SK-N-SH (cell line): Measurements from ENCODE around the gene SLN. TPM values are rescaled to one million over a fixed set of nuclear protein-coding genes. Genes with fewer than 3 reads are reported as not detected.

Source experiments
- CTCF ChIA-PET: fragments of 300-600, 350-600 bp; formaldehyde crosslinking; extraction: SDS; loops from one replicate; lab custom pipeline; 2021; lab: Yijun Ruan, JAX
- POLR2A ChIA-PET: fragments of 350-600 bp; sonication (Branson Sonifier 250); formaldehyde crosslinking; extraction: SDS; loops from one replicate; lab custom pipeline; 2020; ENCODE audit warnings: antibody characterized with exemption, inconsistent platforms; lab: Yijun Ruan, JAX
- DNase-seq: peaks from one replicate; pipeline ENCODE4 v3.0.0; 2012
- H2AFZ ChIP-seq: fragments of 200-600 bp; sonication (generic); 2 replicates; pipeline ENCODE4 v1.8.1; 2016; ENCODE audit warnings: antibody characterized with exemption, mild to moderate bottlenecking, low read depth
- H3F3A ChIP-seq: fragments of 200-600 bp; sonication (generic); replicated peaks from 2 replicates; pipeline ENCODE3; 2016; ENCODE audit warnings: antibody characterized with exemption, mild to moderate bottlenecking; ENCODE audit not compliant: insufficient read depth
- H3K27ac ChIP-seq, 2 experiments: fragments of 200-500 bp in 1 of 2; fragments of 200-600 bp in 1 of 2; sonication (Bioruptor generic) in 1 of 2; sonication (generic), shearing (Covaris generic) in 1 of 2; 2 replicates each; pipeline versions ENCODE4 v1.5.1 to v1.6.1; 2014 to 2016; ENCODE audit warnings: low read depth in 2 of 2, inconsistent platforms in 1 of 2, low read length in 1 of 2, mild to moderate bottlenecking in 1 of 2, mixed read lengths in 1 of 2
- H3K27me3 ChIP-seq: fragments of 200-600 bp; sonication (generic), shearing (Covaris generic); 2 replicates; pipeline ENCODE4 v1.6.1; 2016; ENCODE audit warnings: mixed run types; ENCODE audit not compliant: insufficient read depth
- H3K36me3 ChIP-seq, 2 experiments: fragments of 200-500 bp in 1 of 2; fragments of 200-600 bp in 1 of 2; sonication (Bioruptor generic) in 1 of 2; sonication (generic) in 1 of 2; replicated peaks in 1 of 2; 2 replicates each; pipeline versions ENCODE3 to v1.5.1; 2014 to 2016; ENCODE audit warnings: low read length in 1 of 2, mild to moderate bottlenecking in 1 of 2; ENCODE audit not compliant: insufficient read depth in 2 of 2, control insufficient read depth in 1 of 2
- H3K4me1 ChIP-seq, 2 experiments: fragments of 200-500 bp in 1 of 2; fragments of 200-600 bp in 1 of 2; sonication (Bioruptor generic) in 1 of 2; sonication (generic), shearing (Covaris generic) in 1 of 2; 2 replicates each; pipeline versions ENCODE4 v1.5.1 to v1.6.1; 2014 to 2016; ENCODE audit warnings: low read depth in 1 of 2, low read length in 1 of 2, mixed run types in 1 of 2; ENCODE audit not compliant: insufficient read depth in 2 of 2, control insufficient read depth in 1 of 2
- H3K4me2 ChIP-seq: fragments of 200-600 bp; sonication (generic), shearing (Covaris generic); 2 replicates; pipeline ENCODE4 v1.6.1; 2017; ENCODE audit warnings: mixed run types
- H3K4me3 ChIP-seq, 2 experiments: fragments of 200-500 bp in 1 of 2; fragments of 200-600 bp in 1 of 2; sonication (Bioruptor generic) in 1 of 2; sonication (generic), shearing (Covaris generic) in 1 of 2; 2 replicates each; pipeline versions ENCODE4 v1.5.1 to v1.8.1; 2014 to 2016; ENCODE audit warnings: low read depth in 2 of 2, inconsistent platforms in 1 of 2, low read length in 1 of 2, mild to moderate bottlenecking in 1 of 2, mixed read lengths in 1 of 2, moderate library complexity in 1 of 2
- H3K79me2 ChIP-seq: fragments of 200-600 bp; sonication (generic); 2 replicates; pipeline ENCODE4 v1.8.1; 2017; ENCODE audit warnings: mild to moderate bottlenecking; ENCODE audit not compliant: insufficient read depth
- H3K9ac ChIP-seq: fragments of 200-600 bp; sonication (generic); 2 replicates; pipeline ENCODE4 v1.6.1; 2017; ENCODE audit warnings: mixed run types
- H3K9me2 ChIP-seq: fragments of 200-600 bp; sonication (generic); 2 replicates; pipeline ENCODE4 v1.6.1; 2017; ENCODE audit warnings: mixed run types
- H3K9me3 ChIP-seq: fragments of 200-600 bp; sonication (generic); 2 replicates; pipeline ENCODE4 v1.6.1; 2017; ENCODE audit warnings: mixed run types, mild to moderate bottlenecking, moderate library complexity
- H4K20me1 ChIP-seq: fragments of 200-600 bp; sonication (generic); 2 replicates; pipeline ENCODE4 v1.6.1; 2017; ENCODE audit warnings: mild to moderate bottlenecking, mixed run types; ENCODE audit not compliant: insufficient read depth
- FOSL2 ChIP-seq: IDR thresholded peaks from 2 replicates; pipeline ENCODE4 v1.4.0; 2012; ENCODE audit warnings: low read depth, mild to moderate bottlenecking, moderate library complexity, borderline replicate concordance
- FOXM1 ChIP-seq: IDR thresholded peaks from 2 replicates; pipeline ENCODE4 v1.4.0; 2012; ENCODE audit warnings: low read depth, mild to moderate bottlenecking
- GABPA ChIP-seq: IDR thresholded peaks from 2 replicates; pipeline ENCODE4 v1.4.0; 2012; ENCODE audit warnings: low read depth, mild to moderate bottlenecking
- GATA2 ChIP-seq: sonication (generic); formaldehyde crosslinking; IDR thresholded peaks from 2 replicates; pipeline ENCODE4 v1.5.0; 2020; ENCODE audit warnings: mild to moderate bottlenecking, missing genetic modification reagents
- JUND ChIP-seq: IDR thresholded peaks from 2 replicates; pipeline ENCODE4 v1.4.0; 2012
- NFIC ChIP-seq: IDR thresholded peaks from 2 replicates; pipeline ENCODE4 v1.4.0; 2012; ENCODE audit warnings: borderline replicate concordance
- NRF1 ChIP-seq: IDR thresholded peaks from 2 replicates; pipeline ENCODE4 v1.6.1; 2012; ENCODE audit warnings: low read depth, mild to moderate bottlenecking, low read length
- PBX3 ChIP-seq: IDR thresholded peaks from 2 replicates; pipeline ENCODE4; 2012
- POLR2AphosphoS5 ChIP-seq: IDR thresholded peaks from 2 replicates; pipeline ENCODE4 v1.6.1; 2012; ENCODE audit warnings: low read depth, low read length
- REST ChIP-seq: IDR thresholded peaks from 2 replicates; pipeline ENCODE4 v1.6.1; 2012; ENCODE audit warnings: mild to moderate bottlenecking, low read depth, low read length, moderate library complexity
- SIN3A ChIP-seq: IDR thresholded peaks from 2 replicates; pipeline ENCODE4 v1.6.1; 2012; ENCODE audit warnings: low read depth, mild to moderate bottlenecking, low read length, moderate library complexity, borderline replicate concordance
- SMC3 ChIP-seq: IDR thresholded peaks from 2 replicates; pipeline ENCODE4 v1.6.1; 2012; ENCODE audit warnings: low read depth, low read length, improper control_type of control experiment
- TAF1 ChIP-seq: IDR thresholded peaks from 2 replicates; pipeline ENCODE4 v1.6.1; 2012; ENCODE audit warnings: low read depth, mild to moderate bottlenecking, low read length, moderate library complexity, borderline replicate concordance
- YY1 ChIP-seq: IDR thresholded peaks from 2 replicates; pipeline ENCODE4 v1.4.0; 2012; ENCODE audit warnings: low read depth, mild to moderate bottlenecking
- ZBTB33 ChIP-seq: IDR thresholded peaks from 2 replicates; pipeline ENCODE4 v1.4.0; 2012; ENCODE audit warnings: low read depth, borderline replicate concordance
- WGBS: methylation state at CpG from one replicate; pipeline ENCODE4 v1.1.6; 2017; ENCODE audit warnings: low lambda C conversion rate; 5-methylcytosine and 5-hydroxymethylcytosine counted together
- polyA plus RNA-seq, 3 experiments: library from polyadenylated mRNA; depleted of rRNA; stranded (reverse); fragments of >200 nt; gene quantifications; 2 replicates each; pipeline ENCODE4 v1.2.3, GENCODE V29; 2012

Gene SLN
- polyA plus RNA-seq, 1 of the 3 experiments (the other 2 are of a cell fraction) = not detected

GRCh38 chr11:107757661-107758060 is 45.8 kb upstream of the SLN start:
- H3K9ac ChIP-seq = no peak overlapping the region
- 67% methylated on average over 1 of the region's 1 CpG for WGBS
- H3K27ac ChIP-seq = no peak overlapping the region
- TF ChIP-seq SMC3 (no peak), FOXM1 (no peak), NFIC (no peak), NRF1 (no peak), JUND (no peak), ZBTB33 (no peak), REST (no peak), GABPA (no peak), POLR2AphosphoS5 (no peak), PBX3 (no peak), TAF1 (no peak), GATA2 (no peak), FOSL2 (no peak), SIN3A (no peak), YY1 (no peak)
- DNase-seq = no peak
- H2AFZ ChIP-seq = no peak overlapping the region
- no peak overlapping the region for H3K4me2 ChIP-seq
- no peaks in the 10 kb centered on the region for H3K79me2 ChIP-seq
- H3K4me3 ChIP-seq = no peak overlapping the region
- H4K20me1 ChIP-seq = no peaks in the 10 kb centered on the region
- H3K4me1 ChIP-seq = no peaks in the 10 kb centered on the region
- no peaks in the 10 kb centered on the region for H3K36me3 ChIP-seq
- H3K27me3 ChIP-seq = no peaks in the 10 kb centered on the region
- POLR2A ChIA-PET = no interaction called here
- no peaks in the 10 kb centered on the region for H3F3A ChIP-seq
- CTCF ChIA-PET = interaction anchor here (0.6 to 1.5 kb wide), 4 partner anchors 12 to 135 kb away, joined by 3 to 4 read pairs (median 3); no protein-coding TSS in a partner anchor
- no peaks in the 10 kb centered on the region for H3K9me3 ChIP-seq
- H3K9me2 ChIP-seq = no peaks in the 10 kb centered on the region
